C4-2B (cell line): ENCODE data around the gene XAF1.
"Not testable (repeated sequence)": the region's sequence is repeated elsewhere in the genome, so short reads cannot be mapped to it uniquely, and the experiment has no call there.

Experiments used
- H3K27ac ChIP-seq: fragments of 450-650 bp; 2 replicates; pipeline ENCODE4 v1.5.1; 2017
- ZFX ChIP-seq: fragments of 450-650 bp; IDR thresholded peaks from 2 replicates; pipeline ENCODE4 v1.6.1; 2017
- TF ChIP-seq, protein P1 (sequence below): fragments of 450-650 bp; conservative IDR thresholded peaks from 2 replicates; pipeline ENCODE4 v1.5.1; 2017; ENCODE audit warnings: mild to moderate bottlenecking

XAF1 gene

DNA sequence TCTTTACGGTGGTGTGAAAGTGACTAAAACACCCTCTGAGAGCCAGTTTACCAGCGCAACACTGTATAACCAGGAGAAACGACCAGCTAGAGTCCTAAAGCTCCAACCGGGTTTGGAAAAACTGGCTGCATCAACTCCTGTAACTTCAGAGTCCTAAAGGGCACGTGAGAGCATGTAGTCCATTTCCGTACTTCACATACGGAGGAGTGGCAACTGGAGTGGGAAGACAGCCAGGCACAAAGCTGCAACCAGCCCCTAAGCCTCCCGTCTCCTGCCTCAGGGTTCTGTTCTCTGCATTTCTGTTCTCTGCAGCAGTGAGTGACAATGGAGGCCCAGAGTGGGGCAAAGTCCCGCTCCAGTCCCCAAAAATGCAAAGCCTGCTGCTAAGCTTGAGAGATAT is 56.4 kb downstream of the XAF1 start:
- TF ChIP-seq, protein P1, sequence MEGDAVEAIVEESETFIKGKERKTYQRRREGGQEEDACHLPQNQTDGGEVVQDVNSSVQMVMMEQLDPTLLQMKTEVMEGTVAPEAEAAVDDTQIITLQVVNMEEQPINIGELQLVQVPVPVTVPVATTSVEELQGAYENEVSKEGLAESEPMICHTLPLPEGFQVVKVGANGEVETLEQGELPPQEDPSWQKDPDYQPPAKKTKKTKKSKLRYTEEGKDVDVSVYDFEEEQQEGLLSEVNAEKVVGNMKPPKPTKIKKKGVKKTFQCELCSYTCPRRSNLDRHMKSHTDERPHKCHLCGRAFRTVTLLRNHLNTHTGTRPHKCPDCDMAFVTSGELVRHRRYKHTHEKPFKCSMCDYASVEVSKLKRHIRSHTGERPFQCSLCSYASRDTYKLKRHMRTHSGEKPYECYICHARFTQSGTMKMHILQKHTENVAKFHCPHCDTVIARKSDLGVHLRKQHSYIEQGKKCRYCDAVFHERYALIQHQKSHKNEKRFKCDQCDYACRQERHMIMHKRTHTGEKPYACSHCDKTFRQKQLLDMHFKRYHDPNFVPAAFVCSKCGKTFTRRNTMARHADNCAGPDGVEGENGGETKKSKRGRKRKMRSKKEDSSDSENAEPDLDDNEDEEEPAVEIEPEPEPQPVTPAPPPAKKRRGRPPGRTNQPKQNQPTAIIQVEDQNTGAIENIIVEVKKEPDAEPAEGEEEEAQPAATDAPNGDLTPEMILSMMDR = no peak
- no peak for TF ChIP-seq ZFX
- no peak overlapping the region for H3K27ac ChIP-seq

DNA sequence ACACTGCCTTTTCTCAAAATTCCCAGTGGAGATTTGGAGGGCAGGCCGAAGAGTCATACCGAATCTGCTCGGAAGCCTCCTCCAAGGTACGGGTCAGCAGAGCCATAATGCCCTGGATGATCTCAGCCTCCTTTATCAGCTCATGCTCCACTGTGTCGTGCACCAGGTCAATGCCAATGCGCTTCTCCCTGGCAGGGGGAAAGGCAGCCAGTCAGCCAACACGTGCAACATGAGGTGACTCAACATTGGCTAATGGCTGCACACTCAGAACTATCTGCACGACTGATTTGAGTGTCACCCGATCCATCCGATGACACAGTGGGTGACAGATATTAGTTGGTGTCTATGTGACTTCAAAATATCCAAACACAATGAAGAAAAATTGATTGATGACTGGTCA is 59.9 kb downstream of the XAF1 start:
- H3K27ac ChIP-seq = no peak overlapping the region
- TF ChIP-seq, protein P1 = no peak
- TF ChIP-seq ZFX = no peak

DNA sequence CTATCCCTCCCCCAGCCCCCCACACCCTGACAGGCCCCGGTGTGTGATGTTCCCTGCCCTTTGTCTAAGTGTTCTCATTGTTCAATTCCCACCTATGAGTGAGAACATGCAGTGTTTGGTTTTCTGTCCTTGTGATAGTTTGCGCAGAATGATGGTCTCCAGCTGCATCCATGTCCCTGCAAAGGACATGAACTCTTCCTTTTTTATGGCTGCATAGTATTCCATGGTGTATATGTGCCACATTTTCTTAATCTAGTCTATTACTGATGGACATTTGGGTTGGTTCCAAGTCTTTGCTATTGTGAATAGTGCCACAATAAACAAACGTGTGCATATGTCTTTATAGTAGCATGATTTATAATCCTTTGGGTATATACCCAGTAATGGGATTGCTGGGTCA is 60.5 kb downstream of the XAF1 start:
- H3K27ac ChIP-seq = not testable (repeated sequence)

DNA sequence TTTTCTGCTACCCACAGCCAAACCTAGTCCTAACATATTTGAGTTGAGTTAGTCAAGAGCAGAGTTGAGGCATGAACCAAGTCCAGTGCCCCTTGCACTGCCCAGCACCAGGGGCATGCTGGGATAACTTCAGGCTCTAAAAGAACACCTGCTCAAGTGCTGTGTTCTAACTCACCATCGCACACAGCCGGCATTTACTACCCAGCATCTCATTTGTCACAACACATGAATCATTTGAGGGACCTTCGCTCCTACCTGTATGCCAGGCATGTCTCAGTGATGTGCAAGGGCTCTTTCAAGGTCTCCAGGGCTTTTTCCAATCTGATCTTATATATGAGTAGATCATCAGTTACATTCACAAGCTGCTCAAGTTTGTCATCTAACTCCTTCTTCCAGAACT is 63.1 kb downstream of the XAF1 start:
- H3K27ac ChIP-seq = no peak overlapping the region
- TF ChIP-seq ZFX = no peak
- TF ChIP-seq, protein P1 = no peak

DNA sequence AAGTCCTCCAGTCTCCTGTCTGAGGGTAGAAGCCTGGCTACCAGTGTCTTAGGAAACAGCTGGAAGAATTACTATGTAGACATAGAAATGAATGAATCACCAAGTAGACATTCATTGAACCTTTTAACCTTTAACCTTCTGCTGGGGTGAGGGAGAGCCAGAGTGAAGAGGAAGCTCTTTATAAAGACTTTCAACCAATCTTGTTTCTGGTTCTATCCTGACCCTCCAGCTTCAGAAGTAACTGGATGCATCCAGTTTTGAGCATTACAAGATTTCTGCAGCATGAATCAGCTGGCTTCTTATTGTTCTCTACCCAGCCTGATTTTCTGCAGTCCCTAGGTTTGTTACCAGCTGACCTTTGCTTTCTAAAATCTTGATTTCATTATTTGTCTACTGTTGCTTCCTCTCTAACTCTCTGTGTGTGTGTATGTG is 67.2 kb downstream of the XAF1 start:
- TF ChIP-seq, protein P1 = no peak
- H3K27ac ChIP-seq = no peak overlapping the region
